Peyer's patch (tissue), 4 donors: Measurements from ENCODE around the gene GALNT2.

Experiments
- CTCF ChIP-seq, 6 experiments: fragments of 450-650 bp in 4 of 6; fragments of 200-600 bp in 2 of 6; sonication (generic) in 1 of 6; IDR thresholded peaks; one replicate each; pipeline ENCODE4 v1.5.1; 2017 to 2019; ENCODE audit warnings: antibody characterized with exemption in 6 of 6, mild to moderate bottlenecking in 3 of 6, moderate library complexity in 1 of 6
- POLR2A ChIP-seq, 2 donors: fragments of 450-650 bp; IDR thresholded peaks; one replicate each; pipeline ENCODE4 v1.5.1; 2017; ENCODE audit warnings: antibody characterized with exemption in 2 of 2, mild to moderate bottlenecking in 2 of 2, moderate library complexity in 2 of 2

- TF ChIP-seq POLR2A (IDR thresholded peaks at IDR 0.05) (no peak), CTCF (IDR thresholded peaks at IDR 0.05) (no peak)
Observed at GRCh38 chr1:230303822-230304221, 236.8 kb downstream of the GALNT2 start.
